Osteoblast (primary cell): ENCODE data around the gene ACOT12. TPM values are rescaled to one million over a fixed set of nuclear protein-coding genes. Genes with fewer than 3 reads are reported as not detected.
A peak's percentile ranks its signal among the peaks of the same experiment; 100 is the strongest.
"Not testable (repeated sequence)": the region's sequence is repeated elsewhere in the genome, so short reads cannot be mapped to it uniquely, and the experiment has no call there.

Source experiments
- DNase-seq: peaks from one replicate; pipeline ENCODE4 v3.0.0; 2011; ENCODE audit warnings: low spot score, mixed read lengths; ENCODE audit not compliant: insufficient read length; ENCODE audit errors: missing footprints
- H2AFZ ChIP-seq: 2 replicates; pipeline ENCODE4 v1.6.0; 2011; ENCODE audit warnings: mild to moderate bottlenecking, low read length
- H3K27ac ChIP-seq: 2 replicates; pipeline ENCODE4 v1.5.1; 2011; ENCODE audit warnings: mild to moderate bottlenecking, low read depth, low read length, moderate library complexity
- H3K27me3 ChIP-seq: 2 replicates; pipeline ENCODE4 v1.6.0; 2012; ENCODE audit warnings: mild to moderate bottlenecking, control low read depth, inconsistent platforms, low read length, moderate library complexity; ENCODE audit not compliant: insufficient read depth
- H3K36me3 ChIP-seq: 2 replicates; pipeline ENCODE4 v1.5.1; 2011; ENCODE audit warnings: mild to moderate bottlenecking, low read length, control low read depth, moderate library complexity; ENCODE audit not compliant: insufficient read depth
- H3K4me1 ChIP-seq: 2 replicates; pipeline ENCODE4 v1.5.1; 2011; ENCODE audit warnings: mild to moderate bottlenecking, low read length, control low read depth, moderate library complexity; ENCODE audit not compliant: insufficient read depth
- H3K4me2 ChIP-seq: 2 replicates; pipeline ENCODE4 v1.6.0; 2011; ENCODE audit warnings: mild to moderate bottlenecking, low read length; ENCODE audit not compliant: insufficient read depth
- H3K4me3 ChIP-seq: fragments of 200-600 bp; sonication (generic); 3 replicates; pipeline ENCODE4 v1.5.1; 2012; ENCODE audit warnings: mild to moderate bottlenecking, low read length, inconsistent platforms; ENCODE audit not compliant: insufficient read depth
- H3K79me2 ChIP-seq: 2 replicates; pipeline ENCODE4 v1.6.0; 2012; ENCODE audit warnings: mild to moderate bottlenecking, low read length, control low read depth, inconsistent platforms; ENCODE audit not compliant: insufficient read depth
- H3K9me3 ChIP-seq: 2 replicates; pipeline ENCODE4 v1.5.1; 2011; ENCODE audit warnings: low read depth, low read length, control low read depth
- H4K20me1 ChIP-seq: 2 replicates; pipeline ENCODE4 v1.6.0; 2012; ENCODE audit warnings: mild to moderate bottlenecking, low read length, control low read depth; ENCODE audit not compliant: insufficient read depth
- total RNA-seq: library from RNA; depleted of rRNA; stranded (reverse); fragments of >200 nt; gene quantifications from 2 replicates; pipeline ENCODE4 v1.2.3, GENCODE V29; 2012
- TF ChIP-seq, protein P1 (sequence below): IDR thresholded peaks from 2 replicates; pipeline ENCODE4 v1.5.1; 2011; ENCODE audit warnings: mild to moderate bottlenecking, low read depth, low read length, moderate library complexity; ENCODE audit errors: extremely low read depth

ACOT12 gene
- total RNA-seq, 1 donor, result not detected

DNA sequence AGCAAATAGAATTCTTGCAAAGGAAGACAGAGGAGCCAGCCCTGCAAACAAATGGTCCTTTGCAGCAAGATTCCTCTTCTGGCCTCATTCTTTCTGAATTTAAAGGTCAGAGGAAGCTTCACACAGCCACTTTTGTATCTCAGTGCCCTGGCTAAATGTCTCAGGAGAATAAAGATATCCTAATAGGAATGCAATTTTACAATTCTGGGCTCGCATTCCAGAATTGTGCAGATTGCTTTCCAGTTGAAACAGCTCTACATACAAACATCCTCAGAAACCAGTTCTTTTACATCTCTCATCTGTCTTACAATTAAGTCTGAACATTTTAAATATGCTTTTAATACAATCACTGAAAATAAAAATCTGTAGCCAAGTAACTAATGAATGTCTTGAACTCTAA is 14.6 kb upstream of the ACOT12 start:
- Histone ChIP-seq H3K4me3 (no peak overlapping the region), H3K9me3 (no peaks in the 10 kb centered on the region), H3K27ac (no peak overlapping the region), H3K27me3 (no peaks in the 10 kb centered on the region), H3K4me2 (no peak overlapping the region), H3K4me1 (peaks cover 12% of the 10 kb centered on the region), H2AFZ (no peak overlapping the region), H3K79me2 (no peaks in the 10 kb centered on the region), H3K36me3 (no peaks in the 10 kb centered on the region), H4K20me1 (no peaks in the 10 kb centered on the region)
- TF ChIP-seq, protein P1, sequence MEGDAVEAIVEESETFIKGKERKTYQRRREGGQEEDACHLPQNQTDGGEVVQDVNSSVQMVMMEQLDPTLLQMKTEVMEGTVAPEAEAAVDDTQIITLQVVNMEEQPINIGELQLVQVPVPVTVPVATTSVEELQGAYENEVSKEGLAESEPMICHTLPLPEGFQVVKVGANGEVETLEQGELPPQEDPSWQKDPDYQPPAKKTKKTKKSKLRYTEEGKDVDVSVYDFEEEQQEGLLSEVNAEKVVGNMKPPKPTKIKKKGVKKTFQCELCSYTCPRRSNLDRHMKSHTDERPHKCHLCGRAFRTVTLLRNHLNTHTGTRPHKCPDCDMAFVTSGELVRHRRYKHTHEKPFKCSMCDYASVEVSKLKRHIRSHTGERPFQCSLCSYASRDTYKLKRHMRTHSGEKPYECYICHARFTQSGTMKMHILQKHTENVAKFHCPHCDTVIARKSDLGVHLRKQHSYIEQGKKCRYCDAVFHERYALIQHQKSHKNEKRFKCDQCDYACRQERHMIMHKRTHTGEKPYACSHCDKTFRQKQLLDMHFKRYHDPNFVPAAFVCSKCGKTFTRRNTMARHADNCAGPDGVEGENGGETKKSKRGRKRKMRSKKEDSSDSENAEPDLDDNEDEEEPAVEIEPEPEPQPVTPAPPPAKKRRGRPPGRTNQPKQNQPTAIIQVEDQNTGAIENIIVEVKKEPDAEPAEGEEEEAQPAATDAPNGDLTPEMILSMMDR, result no peak
- peak; percentile 66 for DNase-seq

DNA sequence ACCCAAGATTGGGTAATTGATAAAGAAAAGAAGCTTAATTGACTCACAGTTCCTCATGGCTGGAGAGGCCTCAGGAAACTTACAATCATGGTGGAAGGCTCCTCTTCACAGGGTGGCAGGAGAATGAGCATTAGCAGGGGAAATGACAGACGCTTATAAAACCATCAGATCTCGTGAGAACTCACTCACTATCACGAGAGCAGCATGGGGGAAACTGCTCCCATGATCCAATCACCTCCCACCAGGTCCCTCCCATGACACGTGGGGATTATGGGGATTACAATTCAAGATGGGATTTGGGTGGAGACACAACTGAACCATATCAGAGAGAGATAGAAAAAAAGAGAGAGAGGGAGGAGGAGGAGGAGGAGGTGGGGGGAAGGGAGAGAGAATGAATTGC is 13.9 kb upstream of the ACOT12 start:
- not testable (repeated sequence) for H2AFZ ChIP-seq, H3K27ac ChIP-seq, H3K79me2 ChIP-seq, H3K9me3 ChIP-seq, H3K4me3 ChIP-seq, H3K27me3 ChIP-seq, H4K20me1 ChIP-seq, DNase-seq, H3K4me2 ChIP-seq, H3K36me3 ChIP-seq
- H3K4me1 ChIP-seq, result peaks cover 12% of the 10 kb centered on the region

DNA sequence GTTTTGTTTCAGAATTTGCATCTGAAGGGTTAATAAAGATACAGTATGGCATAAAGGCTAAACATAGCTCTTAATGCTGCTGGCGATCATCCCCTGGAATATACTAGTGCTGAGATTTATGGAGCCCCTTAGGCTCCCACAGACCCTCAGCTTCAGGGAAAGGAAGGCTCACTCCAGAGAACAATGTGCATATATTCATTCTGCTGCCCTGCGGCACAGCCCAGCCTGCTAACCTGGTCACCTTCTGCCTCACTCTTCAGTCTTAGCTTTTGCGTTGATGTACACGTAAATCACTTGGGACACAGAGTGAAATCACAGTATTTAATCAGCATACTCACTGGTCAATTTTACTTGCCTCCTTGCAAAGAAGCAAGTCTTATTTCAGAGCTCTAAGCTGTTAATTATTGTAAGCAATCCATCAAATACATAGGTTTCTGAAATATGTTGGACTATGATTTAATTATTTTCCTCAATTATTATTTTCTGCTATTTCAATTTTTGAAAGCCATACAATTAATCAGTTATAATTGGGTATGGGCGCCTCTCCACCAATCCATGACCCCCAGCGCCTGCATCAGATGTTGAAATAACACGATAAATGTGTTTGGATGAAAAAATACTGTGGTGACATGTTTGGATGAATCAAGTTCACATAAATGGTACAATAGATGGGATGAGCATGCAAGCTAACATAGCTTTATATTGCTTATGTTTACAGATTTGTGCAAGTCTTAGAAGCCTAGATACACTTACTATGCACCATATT is 11.4 kb upstream of the ACOT12 start:
- DNase-seq, result no peak
- Histone ChIP-seq H4K20me1 (no peaks in the 10 kb centered on the region), H2AFZ (no peak overlapping the region), H3K36me3 (no peaks in the 10 kb centered on the region), H3K27me3 (no peaks in the 10 kb centered on the region), H3K4me2 (no peak overlapping the region), H3K4me3 (no peak overlapping the region), H3K4me1 (peaks cover 12% of the 10 kb centered on the region), H3K79me2 (no peaks in the 10 kb centered on the region), H3K27ac (no peak overlapping the region), H3K9me3 (no peaks in the 10 kb centered on the region)
- TF ChIP-seq, protein P1, result no peak

DNA sequence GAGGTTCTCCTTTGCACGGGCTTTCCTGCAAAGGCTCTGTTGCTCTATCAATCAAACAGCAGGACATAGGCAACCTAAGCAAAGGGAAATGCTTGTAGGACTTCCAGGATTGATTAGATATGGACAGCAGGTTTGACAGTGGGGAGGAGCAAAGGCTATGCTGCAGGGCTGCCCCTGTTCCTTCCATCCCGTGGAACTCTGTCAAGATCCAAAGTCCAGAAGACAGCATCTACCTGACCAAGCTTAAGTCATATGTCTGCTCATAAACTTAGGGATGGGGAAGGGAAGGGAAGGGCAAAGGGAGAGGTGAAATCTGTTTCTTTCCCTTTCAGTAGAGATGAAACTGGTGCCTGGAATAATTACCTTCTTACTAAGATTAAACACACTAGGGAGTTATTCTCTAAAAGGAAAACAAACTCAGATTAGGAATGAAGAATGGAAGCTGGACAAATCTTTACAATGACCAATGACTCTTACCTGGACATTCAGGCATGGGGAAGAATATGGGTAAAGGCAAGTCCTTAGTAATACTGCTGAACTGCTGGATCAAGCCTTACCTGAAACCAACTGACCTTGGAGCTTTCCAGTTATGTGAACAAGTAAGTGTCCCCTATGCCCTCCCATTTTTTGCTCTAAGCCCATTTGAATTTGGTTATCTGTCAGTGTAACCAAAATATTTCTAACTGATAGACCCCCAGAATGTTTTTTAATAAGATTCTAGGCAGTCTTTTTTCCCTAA is 8.4 kb upstream of the ACOT12 start:
- TF ChIP-seq, protein P1, result no peak
- no peak overlapping the region for H2AFZ ChIP-seq
- no peaks in the 10 kb centered on the region for H3K9me3 ChIP-seq

More for the DNA sequence above, 8.4 kb upstream of the ACOT12 start:
- no peak for DNase-seq
- Histone ChIP-seq H3K4me3 (no peak overlapping the region), H3K79me2 (no peaks in the 10 kb centered on the region), H4K20me1 (no peaks in the 10 kb centered on the region), H3K4me1 (no peaks in the 10 kb centered on the region), H3K27ac (no peak overlapping the region), H3K27me3 (no peaks in the 10 kb centered on the region), H3K36me3 (no peaks in the 10 kb centered on the region), H3K4me2 (no peak overlapping the region)
